ENCODE data around the gene GMDS.

DNA sequence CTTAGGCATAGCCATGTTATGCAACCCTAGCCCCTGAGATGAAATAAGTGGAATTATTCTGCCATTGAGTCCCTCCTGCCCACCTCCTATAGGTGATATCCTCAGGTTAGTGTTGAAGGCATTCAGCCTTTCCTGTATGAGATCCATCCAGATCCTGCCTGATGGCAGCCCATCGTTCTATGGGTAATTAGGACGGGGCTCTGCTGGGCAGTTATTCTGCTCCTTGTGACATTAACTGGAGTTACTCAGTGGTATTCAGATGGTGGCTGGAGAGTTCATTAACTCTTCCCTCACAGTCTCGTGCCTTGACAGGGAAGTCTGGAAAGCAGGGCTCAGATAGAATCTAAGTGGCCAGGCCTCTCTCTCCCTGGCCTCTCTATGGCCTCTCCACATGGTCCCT, 9.3 kb upstream of the GMDS start:
- TF ChIP-seq, protein P1, sequence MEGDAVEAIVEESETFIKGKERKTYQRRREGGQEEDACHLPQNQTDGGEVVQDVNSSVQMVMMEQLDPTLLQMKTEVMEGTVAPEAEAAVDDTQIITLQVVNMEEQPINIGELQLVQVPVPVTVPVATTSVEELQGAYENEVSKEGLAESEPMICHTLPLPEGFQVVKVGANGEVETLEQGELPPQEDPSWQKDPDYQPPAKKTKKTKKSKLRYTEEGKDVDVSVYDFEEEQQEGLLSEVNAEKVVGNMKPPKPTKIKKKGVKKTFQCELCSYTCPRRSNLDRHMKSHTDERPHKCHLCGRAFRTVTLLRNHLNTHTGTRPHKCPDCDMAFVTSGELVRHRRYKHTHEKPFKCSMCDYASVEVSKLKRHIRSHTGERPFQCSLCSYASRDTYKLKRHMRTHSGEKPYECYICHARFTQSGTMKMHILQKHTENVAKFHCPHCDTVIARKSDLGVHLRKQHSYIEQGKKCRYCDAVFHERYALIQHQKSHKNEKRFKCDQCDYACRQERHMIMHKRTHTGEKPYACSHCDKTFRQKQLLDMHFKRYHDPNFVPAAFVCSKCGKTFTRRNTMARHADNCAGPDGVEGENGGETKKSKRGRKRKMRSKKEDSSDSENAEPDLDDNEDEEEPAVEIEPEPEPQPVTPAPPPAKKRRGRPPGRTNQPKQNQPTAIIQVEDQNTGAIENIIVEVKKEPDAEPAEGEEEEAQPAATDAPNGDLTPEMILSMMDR (IDR thresholded peaks at IDR 0.05) = no peak
- no peak for TF ChIP-seq EZH2 (IDR thresholded peaks at IDR 0.05; ENCODE audit: borderline replicate concordance, insufficient read depth, low read depth, low read length, poor library complexity, severe bottlenecking)
